Measurements from ENCODE around the gene DMRT1.

- no peak for TF ChIP-seq ZBTB7A (tag by site-specific recombination; IDR thresholded peaks at IDR 0.05; ENCODE audit: low read depth)
- no peak for TF ChIP-seq REST (tag by site-specific recombination; IDR thresholded peaks at IDR 0.05)
- TF ChIP-seq PATZ1 (tag by site-specific recombination; IDR thresholded peaks at IDR 0.05) = no peak
- no peak for TF ChIP-seq ZNF148 (tag by site-specific recombination; IDR thresholded peaks at IDR 0.05; ENCODE audit: borderline replicate concordance)
- no peak for TF ChIP-seq ATF2 (tag by site-specific recombination; IDR thresholded peaks at IDR 0.05; ENCODE audit: low read depth)
- TF ChIP-seq CTCF (tag by site-specific recombination; IDR thresholded peaks at IDR 0.05) = no peak
- no peak for TF ChIP-seq ZSCAN30 (tag by site-specific recombination; IDR thresholded peaks at IDR 0.05)
- TF ChIP-seq ZNF768 (tag by site-specific recombination; IDR thresholded peaks at IDR 0.05) = no peak
- no peak for TF ChIP-seq ZNF548 (tag by site-specific recombination; IDR thresholded peaks at IDR 0.05)
- no peak for TF ChIP-seq ZFP3 (tag by site-specific recombination; IDR thresholded peaks at IDR 0.05; ENCODE audit: low read depth)
- TF ChIP-seq GFI1B (tag by site-specific recombination; IDR thresholded peaks at IDR 0.05) = no peak
Measured at GRCh38 chr9:966870-967269, 125.4 kb downstream of the DMRT1 start.

Measured in HEK293 (cell line).